Measurements from ENCODE around the gene CCDC85B. TPM values are rescaled to one million over a fixed set of nuclear protein-coding genes. Genes with fewer than 3 reads are reported as not detected.

The CCDC85B gene
- 18.2 to 42.2 TPM (median 39.0 TPM) in 5 replicates for total RNA-seq (2022; extraction: Qiagen RNA extraction)

GRCh38 chr11:65890324-65891218, at the start of gene CCDC85B:
Gene CCDC85B, plus strand, starts transcription at chr11:65890673. Its CDS starts 111 bp downstream, at chr11:65890784.

GRCh38 chr11:65857853-65858680, 32.4 kb upstream of the CCDC85B start, which contains the start of gene CFL1:
Gene CFL1, minus strand, starts transcription at chr11:65858180. Its CDS starts 81 bp downstream, at chr11:65858099.

GRCh38 chr11:65860278-65861164, 30.0 kb upstream of the CCDC85B start, which contains the start of gene MUS81:
Gene MUS81, plus strand, starts transcription at chr11:65860433. Its CDS starts 321 bp downstream, at chr11:65860754.

GRCh38 chr11:65872586-65873317, 17.7 kb upstream of the CCDC85B start, which contains the start of gene EFEMP2:
Gene EFEMP2, minus strand, starts transcription at chr11:65872800. Its CDS starts 446 bp downstream, at chr11:65872354.

GRCh38 chr11:65879617-65880016, 10.9 kb upstream of the CCDC85B start, which contains the start of gene CTSW:
Gene CTSW, plus strand, starts transcription at chr11:65879837. Its CDS starts 18 bp downstream, at chr11:65879855.

GRCh38 chr11:65888163-65888814, 2.2 kb upstream of the CCDC85B start, which contains the start of gene FIBP:
Gene FIBP, minus strand, starts transcription at chr11:65888471. Its CDS starts 53 bp downstream, at chr11:65888418.

GRCh38 chr11:65900125-65900898, 9.8 kb downstream of the CCDC85B start, which contains the start of gene FOSL1:
Gene FOSL1, minus strand, starts transcription at chr11:65900388. Its CDS starts 49 bp downstream, at chr11:65900339.

GRCh38 chr11:65918211-65919140, 28.0 kb downstream of the CCDC85B start, which contains the start of gene C11orf68:
Gene C11orf68, minus strand, starts transcription at chr11:65919062. Its CDS starts 31 bp downstream, at chr11:65919031.

GRCh38 chr11:65919141-65919572, 28.7 kb downstream of the CCDC85B start, which contains the start of gene DRAP1:
Gene DRAP1, plus strand, starts transcription at chr11:65919426. Its CDS starts 76 bp downstream, at chr11:65919502.

Other genes with a start within 250 kb of the CCDC85B start
- 66.4 to 76.8 TPM (median 74.4 TPM) in 5 replicates for gene RELA, start 227.8 kb upstream of the CCDC85B start, total RNA-seq (2022; extraction: Qiagen RNA extraction)
- gene KAT5, start 178.4 kb upstream of the CCDC85B start, total RNA-seq (2022; extraction: Qiagen RNA extraction) = 41.2 to 52.5 TPM (median 50.4 TPM) in 5 replicates
- 23.6 to 51.8 TPM (median 47.4 TPM) in 5 replicates for gene RNASEH2C, start 169.9 kb upstream of the CCDC85B start, total RNA-seq (2022; extraction: Qiagen RNA extraction)
- 8.5 to 11.9 TPM (median 10.8 TPM) in 5 replicates for gene AP5B1, start 109.7 kb upstream of the CCDC85B start, total RNA-seq (2022; extraction: Qiagen RNA extraction)
- gene OVOL1, start 103.6 kb upstream of the CCDC85B start, total RNA-seq (2022; extraction: Qiagen RNA extraction) = 0.03 to 0.13 TPM (median 0.08 TPM) in 3 of 5 replicates, not detected in the others
- 0.06 to 0.11 TPM (median 0.08 TPM) in 3 of 5 replicates, not detected in the others for gene SNX32, start 56.7 kb upstream of the CCDC85B start, total RNA-seq (2022; extraction: Qiagen RNA extraction)
- gene CFL1, start 32.5 kb upstream of the CCDC85B start, total RNA-seq (2022; extraction: Qiagen RNA extraction) = 1,998 to 2,345 TPM (median 2,265 TPM) in 5 replicates
- gene MUS81, start 30.2 kb upstream of the CCDC85B start, total RNA-seq (2022; extraction: Qiagen RNA extraction) = 24.8 to 34.3 TPM (median 33.8 TPM) in 5 replicates
- 0.78 to 1.3 TPM (median 0.94 TPM) in 5 replicates for gene EFEMP2, start 17.9 kb upstream of the CCDC85B start, total RNA-seq (2022; extraction: Qiagen RNA extraction)
- 0.06 to 0.13 TPM (median 0.09 TPM) in 3 of 5 replicates, not detected in the others for gene CTSW, start 10.8 kb upstream of the CCDC85B start, total RNA-seq (2022; extraction: Qiagen RNA extraction)
- 70.0 to 85.8 TPM (median 82.0 TPM) in 5 replicates for gene FIBP, start 2.2 kb upstream of the CCDC85B start, total RNA-seq (2022; extraction: Qiagen RNA extraction)
- gene FOSL1, start 9.7 kb downstream of the CCDC85B start, total RNA-seq (2022; extraction: Qiagen RNA extraction) = 97.6 to 169 TPM (median 123 TPM) in 5 replicates
- gene C11orf68, start 28.4 kb downstream of the CCDC85B start, total RNA-seq (2022; extraction: Qiagen RNA extraction) = 36.2 to 49.2 TPM (median 42.8 TPM) in 5 replicates
- 154 to 246 TPM (median 196 TPM) in 5 replicates for gene DRAP1, start 28.8 kb downstream of the CCDC85B start, total RNA-seq (2022; extraction: Qiagen RNA extraction)
- not detected in 5 replicates for gene TSGA10IP, start 54.8 kb downstream of the CCDC85B start, total RNA-seq (2022; extraction: Qiagen RNA extraction)
- 43.5 to 63.3 TPM (median 54.0 TPM) in 5 replicates for gene SART1, start 71.1 kb downstream of the CCDC85B start, total RNA-seq (2022; extraction: Qiagen RNA extraction)
- gene EIF1AD, start 111.5 kb downstream of the CCDC85B start, total RNA-seq (2022; extraction: Qiagen RNA extraction) = 36.3 to 54.2 TPM (median 37.8 TPM) in 5 replicates
- gene BANF1, start 111.8 kb downstream of the CCDC85B start, total RNA-seq (2022; extraction: Qiagen RNA extraction) = 350 to 491 TPM (median 479 TPM) in 5 replicates
- gene CST6, start 121.3 kb downstream of the CCDC85B start, total RNA-seq (2022; extraction: Qiagen RNA extraction) = not detected in 5 replicates
- 0.98 to 1.4 TPM (median 1.3 TPM) in 5 replicates for gene CATSPER1, start 135.8 kb downstream of the CCDC85B start, total RNA-seq (2022; extraction: Qiagen RNA extraction)
- gene GAL3ST3, start 158.5 kb downstream of the CCDC85B start, total RNA-seq (2022; extraction: Qiagen RNA extraction) = not detected in 5 replicates
- 162 to 202 TPM (median 169 TPM) in 5 replicates for gene SF3B2, start 161.7 kb downstream of the CCDC85B start, total RNA-seq (2022; extraction: Qiagen RNA extraction)
- 57.6 to 92.8 TPM (median 81.4 TPM) in 5 replicates for gene PACS1, start 179.6 kb downstream of the CCDC85B start, total RNA-seq (2022; extraction: Qiagen RNA extraction)